T-helper 1 cell treated with Interleukin-12 subunit alpha and Interleukin-12 subunit beta and Interleukin-4 antibody, amounts not matched to agents 30 ng/mL and 1 ng/mL, for 36 hours (primary cell): ENCODE results near the gene FAM186B. TPM values are rescaled to one million over a fixed set of nuclear protein-coding genes. Genes with fewer than 3 reads are reported as not detected.

Experiments used
- intact Hi-C: fragments of 100-400 bp; cut with micrococcal nuclease; formaldehyde crosslinking; loops from one replicate; pipeline ENCODE4 v1.15.1; 2024
- total RNA-seq: library from RNA; stranded (reverse); gene quantifications from 2 replicates; pipeline ENCODE4 v1.2.3, GENCODE V29; 2022

Gene FAM186B
- total RNA-seq, 1 donor from 2014 or later = 0.54 TPM

GRCh38 chr12:49541140-49541861, 64.1 kb downstream of the FAM186B start:
- intact Hi-C loops = no loop called here

- intact Hi-C loops = no loop called here
Observed at GRCh38 chr12:49540229-49541139, 65.0 kb downstream of the FAM186B start.

DNA sequence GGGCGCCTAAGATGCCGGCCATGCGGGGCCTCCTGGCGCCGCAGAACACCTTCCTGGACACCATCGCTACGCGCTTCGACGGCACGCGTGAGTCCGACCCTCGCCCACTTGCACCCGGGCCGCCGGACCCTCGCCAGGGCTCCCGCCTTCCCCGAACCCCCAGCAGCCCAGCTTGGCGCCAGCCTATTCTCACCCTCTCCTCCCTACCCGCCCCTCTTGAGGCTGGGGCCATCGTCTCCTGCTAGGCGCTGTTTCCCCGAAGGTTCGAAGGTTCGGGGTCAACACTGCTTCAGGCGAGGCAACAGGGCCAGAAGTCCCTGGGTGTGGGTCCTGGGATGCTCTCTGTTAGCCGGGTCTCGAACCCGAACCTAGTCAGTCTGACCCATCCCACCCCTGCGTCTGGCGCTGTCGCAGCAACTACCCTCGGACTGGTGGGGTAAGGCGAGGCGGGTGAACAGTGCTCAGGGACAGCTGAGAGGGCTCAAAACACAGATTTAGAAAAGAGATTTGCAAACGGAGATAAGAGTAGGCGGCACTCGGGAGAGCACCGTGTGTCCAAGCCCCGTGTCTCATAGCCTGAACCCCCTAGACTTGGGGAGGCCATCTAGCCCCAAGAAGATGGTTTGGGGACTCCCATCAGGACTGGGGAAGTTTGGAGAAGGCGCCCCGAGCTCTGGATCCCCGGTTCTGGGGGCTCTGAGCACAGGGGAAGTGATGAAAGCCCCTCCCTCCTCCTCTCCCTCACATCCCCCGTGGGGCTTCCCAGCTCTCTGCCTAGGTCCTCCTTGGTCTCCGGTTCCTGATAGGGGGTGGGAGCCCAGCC, 65.8 kb downstream of the FAM186B start:
- intact Hi-C loops = loop anchor here (2.0 kb wide), 1 partner anchor 167 kb away; the partner anchor contains the start of gene FMNL3

DNA sequence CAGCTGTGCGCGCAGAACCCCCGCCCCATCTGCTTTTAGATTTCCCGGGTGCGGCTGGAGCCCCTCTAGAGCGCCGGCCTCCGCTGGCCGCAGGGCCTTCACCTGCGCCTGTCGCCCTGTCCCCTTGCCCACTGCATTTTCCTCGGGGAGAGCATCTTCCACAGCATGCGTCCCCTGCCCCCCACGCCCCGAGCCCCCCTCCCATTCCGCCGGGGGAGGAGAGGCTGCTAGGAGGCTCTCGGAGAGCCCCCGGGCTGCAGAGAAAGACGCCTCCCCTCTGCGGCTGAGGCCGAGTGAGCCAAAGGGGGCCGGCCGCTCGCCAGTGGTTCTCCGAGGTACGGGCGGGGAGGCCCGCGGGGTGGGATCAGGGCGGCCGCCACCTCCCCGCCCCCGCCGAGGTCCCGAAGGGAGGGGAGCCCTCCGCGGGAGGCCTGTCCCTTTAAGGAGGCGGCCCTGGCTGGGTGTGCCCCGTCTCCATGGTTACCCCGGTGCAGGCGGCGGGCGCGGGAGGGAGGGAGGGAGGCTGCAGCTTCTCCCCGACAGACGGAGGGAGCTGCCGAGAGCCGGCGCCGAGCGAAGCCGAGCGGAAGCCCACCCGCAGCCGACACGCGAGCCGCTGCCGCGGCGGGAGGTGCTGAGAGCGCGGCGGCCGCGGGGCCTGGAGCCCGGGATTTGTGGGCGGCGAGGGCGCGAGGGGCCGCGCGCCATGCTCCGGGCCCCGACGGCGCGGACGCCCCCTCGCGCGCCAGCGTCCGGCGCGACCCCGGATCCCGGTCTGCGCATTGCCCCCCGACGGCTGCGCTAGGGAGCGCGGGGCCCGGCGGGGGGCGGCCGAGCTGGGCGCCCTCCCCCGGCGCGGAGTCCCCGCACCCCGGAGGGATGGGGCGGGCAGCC, 66.7 kb downstream of the FAM186B start, which contains the start of gene KCNH3:
KCNH3 (plus strand) TSS at position 521 of the 894 bp plus-strand sequence. CDS start 387 bp downstream, outside the sequence.
- intact Hi-C loops = loop anchor here (1.0 to 2.0 kb wide), 5 partner anchors 30 to 574 kb away; partner anchors contain the start of genes COX14, FMNL3 and MCRS1

DNA sequence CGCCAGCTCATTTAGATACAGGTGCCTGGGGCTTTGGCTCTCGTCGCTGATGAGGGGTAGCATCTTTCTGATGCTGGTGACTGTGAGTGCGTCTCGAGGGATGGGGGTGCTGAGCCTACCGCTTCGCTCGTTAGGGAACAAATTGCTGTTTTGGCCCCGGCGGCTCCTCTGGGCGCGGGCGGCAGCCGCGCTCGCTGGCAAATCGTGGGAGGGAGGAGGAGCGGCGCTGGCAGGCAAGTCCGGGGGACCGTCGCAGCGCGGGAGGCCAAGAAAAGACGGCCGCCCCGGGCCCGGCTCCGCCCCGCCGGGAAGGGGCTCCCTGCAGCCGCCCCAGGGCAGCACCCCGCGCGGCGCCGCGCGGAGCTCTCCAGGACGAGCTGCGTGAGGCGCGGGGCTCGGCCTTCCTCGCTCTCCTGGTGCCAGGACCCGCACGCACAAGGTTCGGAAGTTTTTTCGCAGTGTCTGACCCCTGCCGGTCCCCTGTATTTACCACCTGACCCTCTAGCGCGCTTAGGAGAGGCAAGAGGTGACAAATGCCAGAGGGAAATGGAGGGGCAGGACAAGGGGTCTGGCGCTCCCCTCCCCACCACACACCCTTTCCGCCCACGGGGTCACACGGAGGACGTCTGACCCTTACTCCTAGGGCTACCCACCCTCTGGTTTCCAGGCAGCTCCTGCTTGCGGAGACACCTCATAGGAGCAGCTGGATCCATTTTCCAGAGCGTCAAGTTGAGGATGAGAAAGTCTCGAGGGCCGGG, 67.5 kb downstream of the FAM186B start:
- intact Hi-C loops = loop anchor here (1.0 to 2.0 kb wide), 5 partner anchors 30 to 574 kb away; partner anchors contain the start of genes COX14, FMNL3 and MCRS1

Other genes starting within 250 kb of the FAM186B start
- gene SPATS2, start 238.2 kb downstream of the FAM186B start, total RNA-seq = 11.4 and 15.7 TPM in 2 replicates
- gene KCNH3, start 66.6 kb downstream of the FAM186B start, total RNA-seq = 0.71 and 0.83 TPM in 2 replicates
- gene MCRS1, start 37.5 kb downstream of the FAM186B start, total RNA-seq = 72.2 and 72.4 TPM in 2 replicates
- gene PRPF40B, start 17.9 kb upstream of the FAM186B start, total RNA-seq = 11.2 and 12.2 TPM in 2 replicates
- 49.0 and 50.2 TPM in 2 replicates for gene FMNL3, start 101.8 kb upstream of the FAM186B start, total RNA-seq
- 469 and 485 TPM in 2 replicates for gene TMBIM6, start 135.9 kb upstream of the FAM186B start, total RNA-seq
- gene NCKAP5L, start 222.8 kb upstream of the FAM186B start, total RNA-seq = 2.8 TPM in 2 replicates
- 5.8 and 6.0 TPM in 2 replicates for gene BCDIN3D, start 237.5 kb upstream of the FAM186B start, total RNA-seq